ENCODE measurements around the gene BCAS1.

BCAS1 gene

GRCh38 chr20:54047720-54048119 lies 22.7 kb downstream of the BCAS1 start:
- no peak for DNase-seq (ENCODE audit: low read depth)
- no peak for TF ChIP-seq CTCF (IDR thresholded peaks at IDR 0.05; ENCODE audit: control insufficient read depth, extremely low read depth, insufficient read depth)
- H3K4me3 ChIP-seq (ENCODE audit: low read depth, low read length): no peak overlapping the region

GRCh38 chr20:54047048-54047447 lies 23.3 kb downstream of the BCAS1 start:
- no peak for TF ChIP-seq CTCF (IDR thresholded peaks at IDR 0.05; ENCODE audit: control insufficient read depth, extremely low read depth, insufficient read depth)
- H3K4me3 ChIP-seq (ENCODE audit: low read depth, low read length): no peak overlapping the region
- no peak for DNase-seq (ENCODE audit: low read depth)

- no peak for DNase-seq (ENCODE audit: low read depth)
- no peak for TF ChIP-seq CTCF (IDR thresholded peaks at IDR 0.05; ENCODE audit: control insufficient read depth, extremely low read depth, insufficient read depth)
- no peak overlapping the region for H3K4me3 ChIP-seq (ENCODE audit: low read depth, low read length)
Observed at GRCh38 chr20:54044156-54044555, 26.2 kb downstream of the BCAS1 start.

GRCh38 chr20:54043076-54043967 lies 27.1 kb downstream of the BCAS1 start:
- TF ChIP-seq CTCF (IDR thresholded peaks at IDR 0.05; ENCODE audit: control insufficient read depth, extremely low read depth, insufficient read depth): no peak
- H3K4me3 ChIP-seq (ENCODE audit: low read depth, low read length): no peak overlapping the region
- DNase-seq (ENCODE audit: low read depth): no peak

GRCh38 chr20:54042021-54042420 lies 28.4 kb downstream of the BCAS1 start:
- no peak overlapping the region for H3K4me3 ChIP-seq (ENCODE audit: low read depth, low read length)
- TF ChIP-seq CTCF (IDR thresholded peaks at IDR 0.05; ENCODE audit: control insufficient read depth, extremely low read depth, insufficient read depth): no peak
- DNase-seq (ENCODE audit: low read depth): no peak

GRCh38 chr20:54041336-54041735 lies 29.1 kb downstream of the BCAS1 start:
- H3K4me3 ChIP-seq (ENCODE audit: low read depth, low read length): no peak overlapping the region
- no peak for DNase-seq (ENCODE audit: low read depth)
- TF ChIP-seq CTCF (IDR thresholded peaks at IDR 0.05; ENCODE audit: control insufficient read depth, extremely low read depth, insufficient read depth): no peak

GRCh38 chr20:54040531-54040930 lies 29.9 kb downstream of the BCAS1 start:
- no peak overlapping the region for H3K4me3 ChIP-seq (ENCODE audit: low read depth, low read length)
- TF ChIP-seq CTCF (IDR thresholded peaks at IDR 0.05; ENCODE audit: control insufficient read depth, extremely low read depth, insufficient read depth): no peak
- no peak for DNase-seq (ENCODE audit: low read depth)
